Activated B cell treated with CpG ODN at 0.5 μM for 24 hours (primary cell): Measurements from ENCODE around the gene RABAC1. TPM values are rescaled to one million over a fixed set of nuclear protein-coding genes. Genes with fewer than 3 reads are reported as not detected.
"Not testable (repeated sequence)": the region's sequence is repeated elsewhere in the genome, so short reads cannot be mapped to it uniquely, and the experiment has no call there.

ENCODE experiments used
- ATAC-seq: fragments of 200-7000 bp; cut with Tn5 transposase; one replicate; pipeline ENCODE4 v1.10.0; 2021; ENCODE audit warnings: low read depth, mild to moderate bottlenecking, moderate library complexity
- CTCF ChIA-PET: fragments of 350-600 bp; sonication (Branson Sonifier 250); formaldehyde crosslinking; loops from one replicate; lab custom pipeline; 2021; ENCODE audit warnings: antibody characterized with exemption; lab: Charles Lee
- POLR2A ChIA-PET: fragments of 350-600 bp; sonication (Branson Sonifier 250); formaldehyde crosslinking; loops from one replicate; lab custom pipeline; 2021; ENCODE audit warnings: antibody characterized with exemption; lab: Charles Lee
- DNase-seq: peaks from one replicate; pipeline ENCODE4 v3.0.0; 2022
- H3K27ac Mint-ChIP-seq: one replicate; pipeline ENCODE4 v1.8.0; 2020; ENCODE audit warnings: mixed read lengths
- H3K27me3 Mint-ChIP-seq: one replicate; pipeline ENCODE4 v1.8.0; 2021; ENCODE audit warnings: mixed read lengths
- H3K36me3 Mint-ChIP-seq: one replicate; pipeline ENCODE4 v1.8.0; 2021; ENCODE audit warnings: low read depth, mixed read lengths
- H3K4me1 Mint-ChIP-seq: one replicate; pipeline ENCODE4 v1.8.0; 2021; ENCODE audit warnings: mixed read lengths
- H3K4me3 Mint-ChIP-seq: one replicate; pipeline ENCODE4 v1.8.0; 2020; ENCODE audit warnings: mild to moderate bottlenecking, mixed read lengths
- H3K9me3 Mint-ChIP-seq: one replicate; pipeline ENCODE4 v1.8.0; 2020; ENCODE audit warnings: mixed read lengths
- intact Hi-C: fragments of 100-400 bp; cut with micrococcal nuclease; formaldehyde crosslinking; loops from one replicate; pipeline ENCODE4 v1.15.1; 2024
- total RNA-seq: library from RNA; stranded (reverse); gene quantifications from 2 replicates; pipeline ENCODE4 v1.2.3, GENCODE V29; 2022
- TF ChIP-seq, protein P1 (sequence below): fragments of 200-600 bp; IDR thresholded peaks from one replicate; pipeline ENCODE4 v1.8.0; 2022; ENCODE audit warnings: antibody characterized with exemption, mild to moderate bottlenecking

RABAC1 gene
- total RNA-seq, 1 donor from 2014 or later = 102 TPM

DNA sequence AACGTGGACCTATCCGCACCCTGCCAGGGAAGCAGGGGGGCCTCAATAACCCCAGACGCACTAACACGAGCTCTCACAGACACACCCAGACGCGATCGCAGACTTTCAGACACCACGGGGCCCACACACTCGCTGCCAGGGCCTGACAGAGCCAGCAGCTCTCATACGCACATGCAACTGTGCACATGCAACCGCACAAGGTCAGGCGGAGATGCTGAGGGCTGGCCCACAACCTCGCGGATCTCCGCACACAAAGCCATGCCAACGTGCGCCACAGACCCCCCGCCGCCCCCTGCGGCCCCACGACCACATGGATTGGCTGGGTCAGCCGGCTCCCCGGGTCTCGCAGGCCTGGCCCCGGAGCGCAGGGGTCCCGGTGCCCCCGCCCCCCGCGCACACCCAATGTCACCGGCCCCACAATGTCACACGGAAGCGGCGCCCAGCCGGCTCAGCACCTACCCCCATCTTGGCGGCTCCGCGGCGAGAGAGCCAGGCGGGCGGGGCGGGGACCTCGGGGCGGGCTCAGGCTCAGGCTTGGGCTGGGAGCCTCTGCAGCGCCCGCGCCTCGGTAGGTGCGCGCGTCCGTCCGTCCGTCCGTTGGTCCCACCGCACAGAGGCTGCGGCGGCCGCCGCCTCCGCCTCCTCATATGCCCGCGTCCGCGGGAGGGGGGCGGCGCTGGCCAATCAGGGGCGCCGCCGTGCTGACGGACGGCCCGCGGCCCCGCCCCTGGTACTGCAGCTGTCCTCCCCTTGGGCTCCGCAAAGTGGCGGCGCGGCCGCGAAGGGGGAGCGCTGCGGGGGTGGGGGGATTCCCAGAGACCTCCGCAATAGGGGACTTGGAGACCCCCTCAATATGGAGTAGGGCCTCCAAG, 34.7 kb upstream of the RABAC1 start, which contains the start of gene ATP1A3:
ATP1A3 (minus strand) TSS at position 619 of the 872 bp plus-strand sequence; CDS start at position 465, 154 bp downstream.
- POLR2A ChIA-PET = interaction anchor here (0.6 kb wide), 1 partner anchor 377 kb away, joined by 7 read pairs; no protein-coding TSS in a partner anchor
- intact Hi-C loops = no loop called here
- ATAC-seq (peak; percentile 85), DNase-seq (peak; percentile 71)
- H3K4me1 Mint-ChIP-seq = peaks cover 34% of the 10 kb centered on the region
- H3K27ac Mint-ChIP-seq = no peak within 1 kb of the TSS
- H3K27me3 Mint-ChIP-seq = peaks cover 31% of the 10 kb centered on the region
- H3K36me3 Mint-ChIP-seq = no peaks in the 10 kb centered on the region
- H3K4me3 Mint-ChIP-seq = peak within 1 kb of the TSS; percentile 82
- TF ChIP-seq, protein P1, sequence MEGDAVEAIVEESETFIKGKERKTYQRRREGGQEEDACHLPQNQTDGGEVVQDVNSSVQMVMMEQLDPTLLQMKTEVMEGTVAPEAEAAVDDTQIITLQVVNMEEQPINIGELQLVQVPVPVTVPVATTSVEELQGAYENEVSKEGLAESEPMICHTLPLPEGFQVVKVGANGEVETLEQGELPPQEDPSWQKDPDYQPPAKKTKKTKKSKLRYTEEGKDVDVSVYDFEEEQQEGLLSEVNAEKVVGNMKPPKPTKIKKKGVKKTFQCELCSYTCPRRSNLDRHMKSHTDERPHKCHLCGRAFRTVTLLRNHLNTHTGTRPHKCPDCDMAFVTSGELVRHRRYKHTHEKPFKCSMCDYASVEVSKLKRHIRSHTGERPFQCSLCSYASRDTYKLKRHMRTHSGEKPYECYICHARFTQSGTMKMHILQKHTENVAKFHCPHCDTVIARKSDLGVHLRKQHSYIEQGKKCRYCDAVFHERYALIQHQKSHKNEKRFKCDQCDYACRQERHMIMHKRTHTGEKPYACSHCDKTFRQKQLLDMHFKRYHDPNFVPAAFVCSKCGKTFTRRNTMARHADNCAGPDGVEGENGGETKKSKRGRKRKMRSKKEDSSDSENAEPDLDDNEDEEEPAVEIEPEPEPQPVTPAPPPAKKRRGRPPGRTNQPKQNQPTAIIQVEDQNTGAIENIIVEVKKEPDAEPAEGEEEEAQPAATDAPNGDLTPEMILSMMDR = no peak
- CTCF ChIA-PET = interaction anchor here (0.6 kb wide), 1 partner anchor 203 kb away, joined by 3 read pairs; no protein-coding TSS in a partner anchor
- no peaks in the 10 kb centered on the region for H3K9me3 Mint-ChIP-seq

DNA sequence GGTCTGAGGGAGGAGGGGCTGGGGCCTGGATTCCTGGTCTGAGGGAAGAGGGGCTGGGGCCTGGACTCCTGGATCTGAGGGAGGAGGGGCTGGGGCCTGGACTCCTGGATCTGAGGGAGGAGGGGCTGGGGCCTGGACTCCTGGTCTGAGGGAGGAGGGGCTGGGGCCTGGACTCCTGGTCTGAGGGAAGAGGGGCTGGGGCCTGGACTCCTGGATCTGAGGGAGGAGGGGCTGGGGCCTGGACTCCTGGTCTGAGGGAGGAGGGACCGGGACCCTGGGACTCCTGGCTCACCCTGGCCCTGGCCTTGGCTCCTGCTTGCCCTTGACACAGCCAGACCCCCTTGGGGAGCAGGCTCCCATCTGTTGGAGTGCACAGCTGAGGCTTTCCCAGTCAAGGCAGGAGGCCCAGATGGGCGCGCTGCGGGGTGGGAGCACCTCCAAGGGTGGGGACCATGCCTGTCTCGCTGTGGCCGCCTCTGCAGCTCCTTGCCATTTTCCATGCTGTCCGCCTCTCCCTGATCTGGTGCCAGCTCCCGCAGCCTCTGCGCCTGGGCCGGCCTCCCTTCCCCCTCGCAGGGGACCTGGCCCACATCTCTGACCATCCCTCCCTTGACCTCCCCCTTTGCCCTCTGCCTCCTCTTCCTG, 32.9 kb upstream of the RABAC1 start:
- H3K36me3 Mint-ChIP-seq, DNase-seq, CTCF ChIA-PET, POLR2A ChIA-PET, H3K9me3 Mint-ChIP-seq, H3K4me3 Mint-ChIP-seq, H3K27ac Mint-ChIP-seq, ATAC-seq, intact Hi-C loops: not testable (repeated sequence)
- H3K27me3 Mint-ChIP-seq = peaks cover 23% of the 10 kb centered on the region
- H3K4me1 Mint-ChIP-seq = peaks cover 24% of the 10 kb centered on the region

DNA sequence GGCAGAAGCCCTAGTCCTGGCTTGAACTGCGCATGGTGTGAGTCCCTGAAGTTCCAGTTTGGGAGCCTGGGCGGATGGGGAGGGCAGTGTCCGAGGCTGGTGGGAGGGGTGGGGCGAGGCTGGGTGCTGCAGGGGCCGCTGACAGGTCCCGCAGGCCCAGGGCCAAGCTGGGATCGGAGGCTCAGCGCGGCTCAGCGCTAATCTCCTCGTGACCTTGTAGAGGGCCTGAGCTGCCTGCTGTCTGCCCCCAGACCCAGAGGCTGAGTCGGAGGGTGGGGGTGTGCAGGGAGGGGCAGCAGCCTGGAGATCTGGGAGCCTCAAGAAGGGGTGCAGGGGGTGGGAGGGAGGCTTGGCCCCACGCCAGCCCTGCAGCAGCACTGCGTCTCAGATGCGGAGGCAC, 31.9 kb upstream of the RABAC1 start:
- Mint-ChIP-seq H3K4me3 (no peak overlapping the region), H3K27ac (no peak overlapping the region), H3K9me3 (no peaks in the 10 kb centered on the region), H3K4me1 (peaks cover 16% of the 10 kb centered on the region), H3K27me3 (peaks cover 15% of the 10 kb centered on the region), H3K36me3 (no peaks in the 10 kb centered on the region)
- TF ChIP-seq, protein P1 = no peak
- ChIA-PET CTCF (no interaction called here), POLR2A (no interaction called here)
- ATAC-seq (no peak), DNase-seq (no peak)
- intact Hi-C loops = no loop called here

DNA sequence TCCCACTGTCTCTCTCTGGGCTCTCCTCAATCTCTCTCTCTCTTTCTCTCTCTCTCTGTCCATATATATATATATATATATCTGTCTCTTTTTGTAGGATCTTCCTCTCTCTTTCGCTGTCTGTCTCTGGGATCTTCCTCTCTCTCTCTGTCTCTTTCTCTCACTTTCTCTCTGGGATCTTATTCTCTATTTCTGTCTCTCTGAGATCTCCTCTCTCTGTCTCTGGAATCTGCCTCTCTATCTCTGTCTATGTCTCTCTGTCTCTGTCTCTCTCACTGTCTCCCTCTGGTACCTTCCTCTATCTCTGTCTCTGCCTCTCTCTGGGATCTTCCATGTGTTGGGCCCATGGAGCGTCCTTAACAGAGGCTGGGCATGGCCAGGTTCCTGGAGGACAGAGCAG, 31.5 kb upstream of the RABAC1 start:
- ChIA-PET POLR2A (no interaction called here), CTCF (no interaction called here)
- H3K4me1 Mint-ChIP-seq = peaks cover 14% of the 10 kb centered on the region
- no peak overlapping the region for H3K27ac Mint-ChIP-seq
- H3K36me3 Mint-ChIP-seq = no peaks in the 10 kb centered on the region
- DNase-seq = no peak
- intact Hi-C loops = no loop called here
- H3K4me3 Mint-ChIP-seq = no peak overlapping the region
- TF ChIP-seq, protein P1 = no peak
- no peaks in the 10 kb centered on the region for H3K9me3 Mint-ChIP-seq
- no peak for ATAC-seq
- H3K27me3 Mint-ChIP-seq = peaks cover 13% of the 10 kb centered on the region

DNA sequence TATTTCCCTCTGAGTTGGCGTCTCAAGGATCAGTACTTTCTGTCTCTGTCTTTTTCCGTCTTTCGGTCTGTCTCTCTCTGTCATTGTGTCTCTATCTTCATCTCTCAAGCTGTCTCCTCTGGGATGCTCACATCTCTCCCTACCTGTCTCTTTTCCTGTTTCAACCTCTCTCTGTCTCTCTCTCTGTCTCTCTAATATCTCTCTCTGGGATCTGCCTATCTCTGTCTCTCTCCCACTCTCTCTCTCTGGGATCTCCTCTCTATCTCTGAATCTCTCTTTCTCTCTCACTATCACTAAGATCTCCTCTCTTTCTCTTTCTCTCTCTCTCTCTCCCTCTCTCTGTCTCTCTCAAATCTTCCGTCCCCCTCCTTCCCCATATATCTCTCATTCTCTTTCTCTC, 30.9 kb upstream of the RABAC1 start:
- POLR2A ChIA-PET = no interaction called here
- CTCF ChIA-PET = no interaction called here
- peaks cover 7% of the 10 kb centered on the region for H3K27me3 Mint-ChIP-seq
- TF ChIP-seq, protein P1 = no peak
- DNase-seq (no peak), ATAC-seq (no peak)
- intact Hi-C loops = no loop called here
- no peaks in the 10 kb centered on the region for H3K9me3 Mint-ChIP-seq
- peaks cover 3% of the 10 kb centered on the region for H3K36me3 Mint-ChIP-seq
- H3K4me1 Mint-ChIP-seq = peaks cover 10% of the 10 kb centered on the region
- H3K27ac Mint-ChIP-seq = no peak overlapping the region
- H3K4me3 Mint-ChIP-seq = no peak overlapping the region
